GM18909 (cell line): ENCODE data around the gene THRA.

Source experiments
- ATAC-seq: cut with Tn5 transposase; IDR thresholded peaks from one replicate; pipeline ENCODE4 v1.9.1; 2021; ENCODE audit warnings: mild to moderate bottlenecking; ENCODE audit not compliant: unreplicated experiment, poor library complexity

Gene THRA

GRCh38 chr17:40062329-40063186 lies at the start of gene THRA:
Gene THRA (plus strand): TSS chr17:40062965. CDS start chr17:40074489, 11,524 bp downstream.
- peak; percentile 59 for ATAC-seq

GRCh38 chr17:40014375-40014980 lies 48.3 kb upstream of the THRA start:
- ATAC-seq, result no peak

GRCh38 chr17:40015005-40015997 lies 47.5 kb upstream of the THRA start, which contains the start of gene CSF3:
Gene CSF3 (plus strand): TSS chr17:40015440. CDS start chr17:40015475, 35 bp downstream.
- ATAC-seq, result no peak

- no peak for ATAC-seq
Observed at GRCh38 chr17:40015998-40016985, 46.5 kb upstream of the THRA start.

- no peak for ATAC-seq
Observed at GRCh38 chr17:40017422-40018080, 45.2 kb upstream of the THRA start.

- no peak for ATAC-seq
Observed at GRCh38 chr17:40018211-40019121, 44.3 kb upstream of the THRA start.

- no peak for ATAC-seq
Observed at GRCh38 chr17:40019140-40019991, 43.4 kb upstream of the THRA start.

GRCh38 chr17:40020146-40020545 lies 42.6 kb upstream of the THRA start:
- ATAC-seq, result no peak

- no peak for ATAC-seq
Observed at GRCh38 chr17:40021451-40021971, 41.3 kb upstream of the THRA start.

GRCh38 chr17:40022497-40022896 lies 40.3 kb upstream of the THRA start:
- ATAC-seq, result no peak

GRCh38 chr17:40022961-40023541 lies 39.7 kb upstream of the THRA start:
- no peak for ATAC-seq

- ATAC-seq, result no peak
Observed at GRCh38 chr17:40023590-40024292, 39.0 kb upstream of the THRA start.

GRCh38 chr17:40024901-40025300 lies 37.9 kb upstream of the THRA start:
- ATAC-seq, result no peak

GRCh38 chr17:40025559-40025958 lies 37.2 kb upstream of the THRA start:
- no peak for ATAC-seq

- ATAC-seq, result no peak
Observed at GRCh38 chr17:40025991-40026815, 36.6 kb upstream of the THRA start.
